Measurements from ENCODE around the gene SLIT1.

Gene SLIT1

GRCh38 chr10:97069576-97070362 is 116.0 kb downstream of the SLIT1 start:
- Histone ChIP-seq H3K36me3 (ENCODE audit: control insufficient read depth, insufficient read depth, low read length) (no peaks in the 10 kb centered on the region), H3K27me3 (ENCODE audit: control insufficient read depth, insufficient read depth, low read length) (peaks cover 14% of the 10 kb centered on the region), H3K9me3 (ENCODE audit: control insufficient read depth, low read length) (no peaks in the 10 kb centered on the region), H3K4me3 (ENCODE audit: low read length) (no peak overlapping the region), H3K9ac (ENCODE audit: low read length) (no peak overlapping the region), H3K4me1 (ENCODE audit: control insufficient read depth, insufficient read depth, low read length) (no peaks in the 10 kb centered on the region)

GRCh38 chr10:97069026-97069425 is 116.7 kb downstream of the SLIT1 start:
- H3K4me1 ChIP-seq (ENCODE audit: control insufficient read depth, insufficient read depth, low read length): no peaks in the 10 kb centered on the region
- H3K9ac ChIP-seq (ENCODE audit: low read length): no peak overlapping the region
- peaks cover 14% of the 10 kb centered on the region for H3K27me3 ChIP-seq (ENCODE audit: control insufficient read depth, insufficient read depth, low read length)
- H3K4me3 ChIP-seq (ENCODE audit: low read length): no peak overlapping the region
- H3K36me3 ChIP-seq (ENCODE audit: control insufficient read depth, insufficient read depth, low read length): no peaks in the 10 kb centered on the region
- H3K9me3 ChIP-seq (ENCODE audit: control insufficient read depth, low read length): no peaks in the 10 kb centered on the region

GRCh38 chr10:97067716-97068391 is 117.9 kb downstream of the SLIT1 start:
- Histone ChIP-seq H3K9ac (ENCODE audit: low read length) (no peak overlapping the region), H3K4me1 (ENCODE audit: control insufficient read depth, insufficient read depth, low read length) (no peaks in the 10 kb centered on the region), H3K36me3 (ENCODE audit: control insufficient read depth, insufficient read depth, low read length) (no peaks in the 10 kb centered on the region), H3K9me3 (ENCODE audit: control insufficient read depth, low read length) (no peaks in the 10 kb centered on the region), H3K4me3 (ENCODE audit: low read length) (no peak overlapping the region), H3K27me3 (ENCODE audit: control insufficient read depth, insufficient read depth, low read length) (peaks cover 5% of the 10 kb centered on the region)

DNA sequence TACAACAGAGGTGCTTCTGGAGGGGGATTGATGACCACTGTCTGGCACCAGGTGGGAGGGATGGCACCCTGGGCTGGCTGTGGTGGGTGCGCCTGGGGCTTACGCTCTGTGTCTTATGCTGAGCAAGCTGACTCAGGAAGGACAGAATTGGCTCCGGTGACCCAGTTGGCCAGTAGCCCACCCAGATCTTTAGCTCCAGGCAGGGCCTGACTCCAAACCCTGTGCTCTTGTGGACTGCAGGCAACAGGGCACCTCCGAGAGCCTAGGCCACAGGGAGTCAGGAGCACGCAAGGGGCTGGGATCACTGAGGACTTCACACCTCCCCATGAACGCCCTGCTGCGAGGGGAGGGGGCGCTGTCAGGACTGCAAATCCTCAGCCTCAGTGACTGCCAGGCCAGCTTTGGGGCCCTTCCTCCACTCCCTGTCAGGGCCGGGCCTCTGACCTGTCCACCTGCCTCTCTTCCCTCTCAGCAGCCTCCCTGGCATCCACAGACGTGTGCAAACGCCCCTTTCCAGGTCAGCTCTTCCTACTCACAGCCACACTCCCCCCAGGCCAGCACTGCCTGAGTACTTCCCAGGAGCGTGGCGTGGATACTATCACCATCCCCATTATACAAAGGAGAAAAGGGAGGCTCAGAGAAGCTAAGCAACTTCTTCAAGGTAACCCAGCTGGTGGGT is 118.7 kb downstream of the SLIT1 start:
- no peaks in the 10 kb centered on the region for H3K36me3 ChIP-seq (ENCODE audit: control insufficient read depth, insufficient read depth, low read length)
- no peak overlapping the region for H3K4me3 ChIP-seq (ENCODE audit: low read length)
- H3K4me1 ChIP-seq (ENCODE audit: control insufficient read depth, insufficient read depth, low read length): no peaks in the 10 kb centered on the region
- H3K9ac ChIP-seq (ENCODE audit: low read length): no peak overlapping the region
- no peaks in the 10 kb centered on the region for H3K9me3 ChIP-seq (ENCODE audit: control insufficient read depth, low read length)
- H3K27me3 ChIP-seq (ENCODE audit: control insufficient read depth, insufficient read depth, low read length): no peaks in the 10 kb centered on the region

GRCh38 chr10:97065686-97066660 is 119.8 kb downstream of the SLIT1 start:
- H3K4me1 ChIP-seq (ENCODE audit: control insufficient read depth, insufficient read depth, low read length): no peaks in the 10 kb centered on the region
- no peak overlapping the region for H3K9ac ChIP-seq (ENCODE audit: low read length)
- H3K4me3 ChIP-seq (ENCODE audit: low read length): no peak overlapping the region
- H3K27me3 ChIP-seq (ENCODE audit: control insufficient read depth, insufficient read depth, low read length): no peaks in the 10 kb centered on the region
- no peaks in the 10 kb centered on the region for H3K36me3 ChIP-seq (ENCODE audit: control insufficient read depth, insufficient read depth, low read length)
- H3K9me3 ChIP-seq (ENCODE audit: control insufficient read depth, low read length): no peaks in the 10 kb centered on the region

DNA sequence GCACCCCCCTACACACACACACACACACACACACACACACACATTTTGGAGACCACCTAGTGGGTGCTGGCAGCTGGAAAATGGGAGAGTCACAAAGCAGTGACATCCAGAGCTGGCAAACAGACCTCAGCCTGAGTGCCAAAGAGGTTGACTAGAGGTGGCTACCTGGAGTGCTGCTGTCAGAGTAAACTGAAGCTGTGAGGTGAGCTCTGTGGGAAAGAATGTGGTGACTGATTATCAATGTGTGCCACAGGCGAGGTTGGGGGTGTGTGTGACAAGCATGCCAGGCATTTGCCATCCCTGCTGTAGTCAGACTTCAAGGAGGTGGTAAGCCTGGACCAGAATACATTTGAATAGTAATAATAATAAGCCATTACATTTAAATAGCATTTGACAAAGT is 120.6 kb downstream of the SLIT1 start:
- H3K9me3 ChIP-seq (ENCODE audit: control insufficient read depth, low read length): no peaks in the 10 kb centered on the region
- no peaks in the 10 kb centered on the region for H3K27me3 ChIP-seq (ENCODE audit: control insufficient read depth, insufficient read depth, low read length)
- no peak overlapping the region for H3K9ac ChIP-seq (ENCODE audit: low read length)
- H3K36me3 ChIP-seq (ENCODE audit: control insufficient read depth, insufficient read depth, low read length): no peaks in the 10 kb centered on the region
- no peaks in the 10 kb centered on the region for H3K4me1 ChIP-seq (ENCODE audit: control insufficient read depth, insufficient read depth, low read length)
- no peak overlapping the region for H3K4me3 ChIP-seq (ENCODE audit: low read length)

- no peaks in the 10 kb centered on the region for H3K27me3 ChIP-seq (ENCODE audit: control insufficient read depth, insufficient read depth, low read length)
- no peaks in the 10 kb centered on the region for H3K36me3 ChIP-seq (ENCODE audit: control insufficient read depth, insufficient read depth, low read length)
- no peak overlapping the region for H3K9ac ChIP-seq (ENCODE audit: low read length)
- H3K9me3 ChIP-seq (ENCODE audit: control insufficient read depth, low read length): no peaks in the 10 kb centered on the region
- H3K4me3 ChIP-seq (ENCODE audit: low read length): no peak overlapping the region
- no peaks in the 10 kb centered on the region for H3K4me1 ChIP-seq (ENCODE audit: control insufficient read depth, insufficient read depth, low read length)
These were observed 121.5 kb downstream of the SLIT1 start for GRCh38 chr10:97063983-97064837.

GRCh38 chr10:97063271-97063982 is 122.3 kb downstream of the SLIT1 start:
- Histone ChIP-seq H3K4me1 (ENCODE audit: control insufficient read depth, insufficient read depth, low read length) (no peaks in the 10 kb centered on the region), H3K9ac (ENCODE audit: low read length) (no peak overlapping the region), H3K9me3 (ENCODE audit: control insufficient read depth, low read length) (no peaks in the 10 kb centered on the region), H3K27me3 (ENCODE audit: control insufficient read depth, insufficient read depth, low read length) (no peaks in the 10 kb centered on the region), H3K36me3 (ENCODE audit: control insufficient read depth, insufficient read depth, low read length) (no peaks in the 10 kb centered on the region), H3K4me3 (ENCODE audit: low read length) (no peak overlapping the region)

DNA sequence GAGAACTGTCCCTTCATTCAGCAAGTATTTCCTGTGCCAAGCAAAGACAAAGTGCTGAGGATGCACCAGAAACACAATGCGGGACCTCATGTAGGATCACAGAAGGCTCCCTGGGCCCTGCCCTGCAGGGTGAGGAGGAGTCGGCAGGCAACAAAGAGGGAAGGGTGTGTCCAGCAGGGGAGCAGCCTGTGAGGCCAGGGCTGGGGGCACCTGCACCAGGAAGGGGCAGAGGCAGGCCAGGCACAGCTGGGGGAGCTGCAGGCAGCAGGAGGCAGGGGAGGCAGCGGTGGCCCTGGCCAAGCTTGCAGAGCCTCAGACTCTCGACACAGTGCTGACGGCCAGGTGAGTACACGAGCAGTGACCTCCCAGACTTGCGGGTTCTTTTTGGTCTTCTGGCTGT is 123.3 kb downstream of the SLIT1 start:
- Histone ChIP-seq H3K9ac (ENCODE audit: low read length) (no peak overlapping the region), H3K36me3 (ENCODE audit: control insufficient read depth, insufficient read depth, low read length) (no peaks in the 10 kb centered on the region)

DNA sequence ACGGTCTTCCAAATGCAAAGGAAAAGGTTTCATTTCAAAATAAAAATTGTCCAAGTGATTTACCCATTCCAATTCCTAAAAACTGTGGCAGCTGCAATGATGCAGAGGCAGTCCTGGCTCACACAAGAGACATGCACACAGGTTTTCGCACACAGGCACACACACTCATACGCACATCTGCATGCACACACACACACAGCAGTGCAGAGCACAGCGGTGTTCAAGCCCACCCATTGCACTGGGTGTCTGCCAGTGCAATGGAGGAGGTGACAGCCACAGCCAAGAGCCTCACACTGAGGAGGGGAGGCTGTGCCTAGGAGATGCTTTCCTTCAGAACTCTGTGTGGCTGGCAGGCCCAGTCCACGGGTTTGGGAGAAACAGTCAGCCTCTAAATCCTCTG is 123.7 kb downstream of the SLIT1 start:
- no peaks in the 10 kb centered on the region for H3K27me3 ChIP-seq (ENCODE audit: control insufficient read depth, insufficient read depth, low read length)
- H3K4me1 ChIP-seq (ENCODE audit: control insufficient read depth, insufficient read depth, low read length): no peaks in the 10 kb centered on the region
- H3K9ac ChIP-seq (ENCODE audit: low read length): no peak overlapping the region

More for the DNA sequence above, 123.3 kb downstream of the SLIT1 start:
- Histone ChIP-seq H3K9me3 (ENCODE audit: control insufficient read depth, low read length) (no peaks in the 10 kb centered on the region), H3K27me3 (ENCODE audit: control insufficient read depth, insufficient read depth, low read length) (no peaks in the 10 kb centered on the region), H3K4me3 (ENCODE audit: low read length) (no peak overlapping the region), H3K4me1 (ENCODE audit: control insufficient read depth, insufficient read depth, low read length) (no peaks in the 10 kb centered on the region)

More for the DNA sequence above, 123.7 kb downstream of the SLIT1 start:
- no peak overlapping the region for H3K4me3 ChIP-seq (ENCODE audit: low read length)
- H3K36me3 ChIP-seq (ENCODE audit: control insufficient read depth, insufficient read depth, low read length): no peaks in the 10 kb centered on the region
- no peaks in the 10 kb centered on the region for H3K9me3 ChIP-seq (ENCODE audit: control insufficient read depth, low read length)
